Bronchial epithelial cell (primary cell): Measurements from ENCODE around the gene COQ8B. TPM values are rescaled to one million over a fixed set of nuclear protein-coding genes. Genes with fewer than 3 reads are reported as not detected.

Experiments
- DNase-seq: peaks from one replicate; pipeline ENCODE4 v3.0.0-alpha.2; 2010; ENCODE audit warnings: low read depth
- FAIRE-seq: peaks from 2 replicates; lab custom pipeline; 2011; peaks lifted over from hg19 to GRCh38; lab: Jason Lieb, UNC
- H3K27me3 ChIP-seq: 2 replicates; pipeline ENCODE4 v1.5.1; 2011; ENCODE audit warnings: low read length; ENCODE audit not compliant: control insufficient read depth, insufficient read depth
- H3K36me3 ChIP-seq: 2 replicates; pipeline ENCODE4 v1.5.1; 2011; ENCODE audit warnings: low read length; ENCODE audit not compliant: control insufficient read depth, insufficient read depth
- H3K4me3 ChIP-seq: 2 replicates; pipeline ENCODE4 v1.5.1; 2011; ENCODE audit warnings: mild to moderate bottlenecking, low read depth, low read length, control low read depth
- CTCF ChIP-seq: IDR thresholded peaks from 2 replicates; pipeline ENCODE4 v1.5.1; 2011; ENCODE audit warnings: mild to moderate bottlenecking, moderate library complexity, low read length, control low read depth, inconsistent platforms; ENCODE audit not compliant: insufficient read depth, severe bottlenecking
- total RNA-seq: library from RNA; depleted of rRNA; stranded (reverse); fragments of >200 nt; gene quantifications from 2 replicates; pipeline ENCODE4 v1.2.1, GENCODE V29; 2014

Gene COQ8B
- total RNA-seq, 1 donor from 2014 or later: 20.0 TPM

- peaks cover 32% of the 10 kb centered on the region for H3K36me3 ChIP-seq
Observed at GRCh38 chr19:40758491-40758890, 41.8 kb upstream of the COQ8B start.

DNA sequence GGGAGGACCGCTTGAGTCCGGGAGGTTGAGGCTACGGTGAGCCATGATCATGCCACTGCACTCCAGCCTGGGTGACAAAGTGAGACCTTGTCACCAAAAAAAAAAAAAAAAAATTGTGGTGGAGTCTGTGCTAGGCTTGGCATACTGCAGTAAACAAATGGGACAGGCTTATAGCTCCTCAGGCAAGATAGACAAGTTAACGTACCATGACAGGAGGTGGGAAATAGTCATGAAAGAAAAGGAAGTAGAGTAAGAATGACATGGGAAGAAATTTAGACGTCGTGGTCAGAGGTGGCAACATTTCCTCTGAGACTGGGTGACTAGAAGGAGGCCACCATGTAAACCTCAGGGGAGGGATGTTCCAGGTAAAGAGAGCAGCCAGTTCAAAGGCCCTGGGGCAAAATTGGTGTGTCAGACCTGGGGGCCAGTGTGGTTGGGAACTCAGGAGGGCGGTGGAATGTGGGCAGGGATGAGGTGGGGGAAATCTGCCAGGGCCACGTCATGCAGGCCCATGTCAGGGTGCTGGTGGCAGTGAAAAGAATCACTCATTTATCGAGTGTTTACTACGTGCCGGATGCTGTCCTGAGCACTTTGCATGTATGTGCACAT lies 39.9 kb upstream of the COQ8B start:
- no peak for FAIRE-seq
- no peak for TF ChIP-seq CTCF
- DNase-seq: peak; percentile 68
- Histone ChIP-seq H3K27me3 (no peaks in the 10 kb centered on the region), H3K36me3 (peaks cover 17% of the 10 kb centered on the region), H3K4me3 (no peak overlapping the region)

More at GRCh38 chr19:40758491-40758890, 41.8 kb upstream of the COQ8B start:
- FAIRE-seq (no peak), DNase-seq (no peak)
- Histone ChIP-seq H3K27me3 (no peaks in the 10 kb centered on the region), H3K4me3 (no peak overlapping the region)
- no peak for TF ChIP-seq CTCF

DNA sequence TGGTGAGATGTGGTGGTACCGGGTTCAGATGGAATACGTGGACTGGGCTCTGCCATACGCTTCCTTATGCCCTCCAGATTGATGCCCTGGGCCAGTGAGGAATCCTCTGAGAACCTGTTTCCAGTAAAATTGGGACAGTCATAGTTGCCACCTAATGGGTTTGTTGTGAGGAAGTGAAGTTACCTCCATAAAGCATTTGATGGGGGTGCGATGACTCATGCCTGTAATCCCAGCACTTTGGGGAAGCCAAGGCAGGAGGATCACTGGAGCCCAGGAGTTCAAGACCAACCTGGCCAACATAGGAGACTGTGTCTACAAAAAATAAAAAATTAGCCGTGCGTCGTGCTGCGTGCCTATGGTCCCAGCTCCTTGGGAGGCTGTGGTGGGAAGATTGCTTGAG lies 39.1 kb upstream of the COQ8B start:
- FAIRE-seq: no peak
- H3K36me3 ChIP-seq: peaks cover 13% of the 10 kb centered on the region

GRCh38 chr19:40755248-40755624 lies 38.5 kb upstream of the COQ8B start:
- H3K27me3 ChIP-seq: no peaks in the 10 kb centered on the region
- DNase-seq: no peak
- H3K36me3 ChIP-seq: peaks cover 10% of the 10 kb centered on the region
- no peak overlapping the region for H3K4me3 ChIP-seq
- TF ChIP-seq CTCF: no peak
- no peak for FAIRE-seq

More for the DNA sequence above, 39.1 kb upstream of the COQ8B start:
- no peak for TF ChIP-seq CTCF
- DNase-seq: no peak
- no peak overlapping the region for H3K4me3 ChIP-seq
- H3K27me3 ChIP-seq: no peaks in the 10 kb centered on the region

DNA sequence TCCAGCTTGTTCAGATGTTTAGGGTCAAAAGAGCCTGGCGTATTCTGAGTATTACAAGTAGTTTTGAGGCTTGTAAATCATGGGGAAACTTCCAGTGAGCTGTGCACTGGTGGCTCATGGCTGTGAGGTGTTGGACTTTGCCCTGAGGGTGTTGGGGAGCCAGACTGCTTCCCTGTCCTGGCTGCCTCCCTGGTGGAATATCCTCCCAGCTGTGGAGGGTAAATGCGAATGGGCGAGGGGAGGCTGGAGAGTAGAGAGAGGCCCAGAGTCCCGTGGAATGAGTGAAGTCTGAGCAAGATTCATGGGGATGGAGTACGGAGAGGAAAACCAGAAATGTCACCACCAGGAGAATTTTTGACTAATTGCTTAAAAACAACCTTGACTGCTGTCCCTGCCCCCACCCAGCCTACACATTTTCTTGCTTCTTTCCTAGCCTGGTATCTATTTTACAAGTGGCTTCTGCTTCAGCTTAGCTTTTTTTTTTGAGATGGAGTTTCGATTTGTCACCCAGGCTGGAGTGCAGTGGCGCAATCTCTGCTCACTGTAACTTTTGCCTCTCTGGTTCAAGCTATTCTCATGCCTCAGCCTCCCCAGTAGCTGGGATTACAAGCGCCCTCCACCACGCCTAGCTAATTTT lies 38.0 kb upstream of the COQ8B start:
- TF ChIP-seq CTCF: no peak
- peaks cover 9% of the 10 kb centered on the region for H3K36me3 ChIP-seq
- DNase-seq (no peak), FAIRE-seq (no peak)
- H3K27me3 ChIP-seq: no peaks in the 10 kb centered on the region
- H3K4me3 ChIP-seq: no peak overlapping the region

DNA sequence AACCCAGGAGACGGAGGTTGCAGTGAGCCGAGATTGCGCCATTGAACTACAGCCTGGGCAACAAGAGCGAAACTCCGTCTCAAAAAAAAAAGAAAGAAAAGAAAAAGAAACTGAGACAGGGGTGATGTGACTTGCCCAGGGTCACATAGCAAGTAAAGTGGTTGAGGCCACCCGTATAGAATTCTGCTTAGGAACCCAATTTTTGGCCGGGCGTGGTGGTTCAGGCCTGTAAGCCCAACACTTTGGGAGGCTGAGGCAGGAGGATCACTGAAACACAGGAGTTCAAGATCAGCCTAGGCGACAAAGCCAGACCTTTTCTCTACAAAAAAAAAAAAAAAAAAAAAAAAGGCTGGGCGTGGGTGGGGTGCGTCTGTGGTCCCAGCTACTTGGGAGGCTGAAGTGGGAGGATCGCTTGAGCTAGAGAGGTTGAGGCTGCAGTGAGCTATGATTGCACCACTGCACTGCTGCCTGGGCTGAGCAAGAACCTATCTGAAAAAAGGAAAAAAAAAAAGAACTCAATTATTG lies 35.6 kb upstream of the COQ8B start:
- Histone ChIP-seq H3K27me3 (no peaks in the 10 kb centered on the region), H3K36me3 (peaks cover 2% of the 10 kb centered on the region), H3K4me3 (peak overlapping the region; percentile 52)
- no peak for DNase-seq
- no peak for FAIRE-seq
- no peak for TF ChIP-seq CTCF
